NCI-H146 treated with DMSO at 0.1 percent for 48 hours (cell line): Measurements from ENCODE around the gene OR8H2.
"Not testable (repeated sequence)": the region's sequence is repeated elsewhere in the genome, so short reads cannot be mapped to it uniquely, and the experiment has no call there.

Experiments used
- DNase-seq: peaks from one replicate; lab custom pipeline; 2025; ENCODE audit not compliant: unreplicated experiment; lab: John Stamatoyannopoulos, UW

The OR8H2 gene

DNA sequence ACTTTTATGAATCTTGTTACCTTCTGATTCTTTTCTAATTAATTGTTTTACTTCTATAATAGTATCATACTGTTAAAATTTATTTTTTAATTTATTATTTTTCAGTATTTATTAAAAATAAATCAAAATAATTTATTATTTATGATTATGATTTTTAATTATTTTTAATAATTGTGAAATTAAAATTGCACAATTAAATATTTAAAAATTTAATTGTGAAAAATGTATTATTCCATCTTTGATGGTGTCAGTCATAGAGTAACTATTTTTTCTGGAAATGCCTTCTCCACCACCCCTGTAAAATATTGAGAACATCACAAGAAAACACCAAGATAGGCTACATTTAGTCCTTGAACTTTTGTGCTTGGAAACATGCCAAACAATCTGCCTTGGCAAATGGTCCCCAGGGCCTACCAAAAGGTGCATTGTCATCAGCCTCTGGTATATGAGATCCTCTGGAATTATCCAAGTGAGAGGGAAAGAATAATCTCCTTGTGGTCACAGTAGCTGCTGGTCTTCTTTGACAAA, at the start of gene OR8H2:
Gene OR8H2 (plus strand): TSS at position 478 of the 528 bp plus-strand sequence. CDS start 1,356 bp downstream, outside the sequence.
- DNase-seq: no peak

- not testable (repeated sequence) for DNase-seq
Observed at GRCh38 chr11:56056366-56056765, 47.1 kb upstream of the OR8H2 start.

- not testable (repeated sequence) for DNase-seq
Observed at GRCh38 chr11:56057661-56058237, 45.7 kb upstream of the OR8H2 start.

- DNase-seq: not testable (repeated sequence)
Observed at GRCh38 chr11:56058260-56058780, 45.2 kb upstream of the OR8H2 start.

DNA sequence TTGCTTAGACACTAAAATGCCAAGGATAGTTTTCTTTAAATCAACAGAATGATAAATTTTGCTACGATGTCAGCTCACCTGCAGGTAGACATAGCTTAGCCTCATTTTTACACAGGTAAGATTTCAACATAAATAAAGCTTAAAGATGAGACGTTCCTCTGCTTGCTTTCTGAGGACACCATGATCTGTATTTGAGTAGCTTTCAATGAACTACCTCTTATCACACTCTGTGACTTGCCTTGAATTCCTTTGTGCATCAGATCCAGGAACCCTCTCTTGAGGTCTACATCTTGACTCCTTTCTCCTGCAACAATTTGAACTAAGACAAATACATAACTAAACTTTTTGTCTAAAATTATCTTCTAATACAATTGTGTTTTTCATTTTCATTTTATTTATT, 36.5 kb upstream of the OR8H2 start:
- DNase-seq: no peak

- DNase-seq: no peak
Observed at GRCh38 chr11:56089697-56090096, 13.8 kb upstream of the OR8H2 start.

- DNase-seq: no peak
Observed at GRCh38 chr11:56093008-56093407, 10.5 kb upstream of the OR8H2 start, which contains the start of gene OR8I2. Gene OR8I2 (plus strand): TSS chr11:56093308. CDS start chr11:56093308, 0 bp downstream.

DNA sequence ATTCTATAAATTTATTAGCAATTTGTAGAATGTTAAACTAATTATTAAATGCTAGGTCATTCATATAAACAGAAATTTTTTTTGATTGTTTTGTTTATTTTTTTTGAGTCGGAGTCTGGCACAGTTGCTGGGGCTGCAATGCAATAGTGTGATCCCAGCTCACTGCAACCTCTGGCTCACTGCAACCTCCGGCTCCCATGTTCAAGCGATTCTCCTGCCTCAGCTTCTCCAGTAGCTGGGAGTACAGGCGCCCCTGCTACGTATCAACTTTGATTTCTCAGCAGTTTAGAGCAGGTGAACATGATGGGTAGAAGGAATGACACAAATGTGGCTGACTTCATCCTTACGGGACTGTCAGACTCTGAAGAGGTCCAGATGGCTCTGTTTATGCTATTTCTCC, 18.6 kb downstream of the OR8H2 start, which contains the start of gene OR8H3:
Gene OR8H3 (plus strand): TSS at position 301 of the 400 bp plus-strand sequence. CDS start 0 bp downstream, at position 301.
- no peak for DNase-seq

GRCh38 chr11:56140151-56140661, 36.7 kb downstream of the OR8H2 start, which contains the start of gene OR8J3:
Gene OR8J3 (minus strand): TSS chr11:56140201. CDS start chr11:56137718, 2,483 bp downstream.
- no peak for DNase-seq

GRCh38 chr11:56143681-56144080, 40.2 kb downstream of the OR8H2 start:
- not testable (repeated sequence) for DNase-seq

DNA sequence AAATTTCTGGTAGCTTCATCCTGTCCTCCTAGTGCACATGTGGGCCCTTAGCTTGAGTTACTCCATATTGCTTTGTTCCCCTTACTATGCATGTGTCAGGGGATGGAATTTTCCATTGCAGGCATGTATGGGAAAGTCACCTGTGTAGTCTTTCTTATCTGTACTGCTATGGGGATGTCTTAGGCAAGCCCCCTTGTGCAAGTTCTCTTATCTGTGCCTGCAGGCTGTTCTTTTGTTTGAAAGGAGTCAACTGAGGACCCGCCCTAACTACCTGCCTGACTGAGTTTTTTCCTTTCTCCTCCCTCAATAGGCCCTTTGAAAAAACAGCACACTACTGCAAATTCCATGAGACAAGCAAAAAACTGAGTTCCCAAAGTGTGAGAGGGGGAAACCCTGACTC, 47.9 kb downstream of the OR8H2 start:
- no peak for DNase-seq

DNA sequence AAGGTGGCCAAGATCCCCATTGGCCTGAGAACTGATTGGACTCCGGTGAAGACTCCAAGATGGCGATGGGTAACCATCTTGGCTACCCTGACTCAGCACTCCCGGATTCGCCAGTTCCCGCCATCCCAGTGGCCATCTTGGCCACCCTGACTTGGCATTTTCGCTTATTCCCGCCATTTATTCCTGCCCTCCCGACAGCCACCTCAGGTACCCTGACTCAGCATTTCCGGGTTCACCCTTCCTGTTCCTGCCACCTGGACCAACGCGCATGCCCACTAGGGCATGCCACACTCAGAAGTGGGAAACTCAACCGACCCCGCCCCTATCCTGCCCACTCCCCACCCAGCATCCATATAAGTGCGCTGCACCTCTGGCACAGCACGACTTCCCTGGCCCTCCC, 48.8 kb downstream of the OR8H2 start:
- no peak for DNase-seq
